Liver (tissue), 9 donors: ENCODE results near the gene HIBADH. TPM values are rescaled to one million over a fixed set of nuclear protein-coding genes. Genes with fewer than 3 reads are reported as not detected.

Experiments used
- DNase-seq: peaks from one replicate; pipeline ENCODE4 v3.0.0-alpha.2; 2017; ENCODE audit warnings: low spot score
- H3K27ac ChIP-seq, 2 donors: one replicate each; pipeline ENCODE4 v1.7.0; 2013; ENCODE audit warnings: inconsistent platforms in 2 of 2, low read length in 2 of 2, control low read depth in 1 of 2, low read depth in 1 of 2, mild to moderate bottlenecking in 1 of 2
- H3K27me3 ChIP-seq, 4 donors: one replicate each; pipeline versions ENCODE4 v1.6.1 to v1.7.0; 2013; ENCODE audit warnings: low read length in 3 of 4, inconsistent platforms in 1 of 4, mild to moderate bottlenecking in 1 of 4, moderate library complexity in 1 of 4; ENCODE audit not compliant: control insufficient read depth in 4 of 4, insufficient read depth in 4 of 4
- H3K36me3 ChIP-seq, 4 donors: one replicate each; pipeline versions ENCODE4 v1.6.1 to v1.7.0; 2013; ENCODE audit warnings: low read length in 3 of 4, mild to moderate bottlenecking in 3 of 4, low read depth in 1 of 4, moderate library complexity in 1 of 4; ENCODE audit not compliant: control insufficient read depth in 4 of 4, insufficient read depth in 3 of 4
- H3K4me1 ChIP-seq, 4 donors: one replicate each; pipeline versions ENCODE4 v1.6.1 to v1.7.0; 2013; ENCODE audit warnings: low read length in 3 of 4, mild to moderate bottlenecking in 3 of 4, moderate library complexity in 1 of 4; ENCODE audit not compliant: control insufficient read depth in 4 of 4, insufficient read depth in 4 of 4
- H3K4me3 ChIP-seq, 3 donors: one replicate each; pipeline versions ENCODE4 v1.6.1 to v1.7.0; 2013; ENCODE audit warnings: low read length in 3 of 3, control low read depth in 1 of 3, low read depth in 1 of 3, mild to moderate bottlenecking in 1 of 3
- H3K9ac ChIP-seq, 2 donors: one replicate each; pipeline ENCODE4 v1.7.0; 2013; ENCODE audit warnings: low read length in 2 of 2, mild to moderate bottlenecking in 2 of 2, moderate library complexity in 2 of 2, control low read depth in 1 of 2, low read depth in 1 of 2
- H3K9me3 ChIP-seq, 4 donors: one replicate each; pipeline versions ENCODE4 v1.6.1 to v1.7.0; 2013; ENCODE audit warnings: low read length in 3 of 4; ENCODE audit not compliant: control insufficient read depth in 4 of 4
- EGR1 ChIP-seq, 2 donors: IDR thresholded peaks; 2 replicates each; pipeline ENCODE4 v1.6.1; 2016 to 2018; ENCODE audit warnings: antibody characterized with exemption in 2 of 2, low read depth in 2 of 2
- FOXA1 ChIP-seq: IDR thresholded peaks from 2 replicates; pipeline ENCODE4 v1.6.1; 2016; ENCODE audit warnings: antibody characterized with exemption
- FOXA2 ChIP-seq: IDR thresholded peaks from 2 replicates; pipeline ENCODE4 v1.6.1; 2016; ENCODE audit warnings: antibody characterized with exemption
- GABPA ChIP-seq, 2 donors: IDR thresholded peaks in 1 of 2; conservative IDR thresholded peaks in 1 of 2; 2 replicates each; pipeline ENCODE4 v1.6.1; 2016; ENCODE audit warnings: antibody characterized with exemption in 2 of 2, mild to moderate bottlenecking in 1 of 2, moderate library complexity in 1 of 2
- HNF4A ChIP-seq, 2 donors: conservative IDR thresholded peaks; 2 replicates each; pipeline ENCODE4 v1.6.1; 2016; ENCODE audit warnings: antibody characterized with exemption in 2 of 2, mild to moderate bottlenecking in 2 of 2
- HNF4G ChIP-seq: IDR thresholded peaks from 2 replicates; pipeline ENCODE4 v1.6.1; 2016; ENCODE audit warnings: antibody characterized with exemption
- JUND ChIP-seq, 2 donors: IDR thresholded peaks; 2 replicates each; pipeline ENCODE4 v1.6.1; 2016; ENCODE audit warnings: antibody characterized with exemption in 2 of 2
- NR2F2 ChIP-seq: IDR thresholded peaks from 2 replicates; pipeline ENCODE4 v1.6.1; 2016; ENCODE audit warnings: antibody characterized with exemption
- RAD21 ChIP-seq, 2 donors: IDR thresholded peaks; 2 replicates each; pipeline ENCODE4 v1.6.1; 2016; ENCODE audit warnings: antibody characterized with exemption in 2 of 2, mild to moderate bottlenecking in 2 of 2
- RXRA ChIP-seq, 2 donors: IDR thresholded peaks; 2 replicates each; pipeline ENCODE4 v1.6.1; 2017 to 2018; ENCODE audit warnings: antibody characterized with exemption in 2 of 2, mild to moderate bottlenecking in 1 of 2
- SP1 ChIP-seq: IDR thresholded peaks from 2 replicates; pipeline ENCODE4 v1.6.1; 2018; ENCODE audit warnings: antibody characterized with exemption, mild to moderate bottlenecking
- YY1 ChIP-seq: IDR thresholded peaks from 2 replicates; pipeline ENCODE4 v1.6.1; 2016; ENCODE audit warnings: antibody characterized with exemption, mild to moderate bottlenecking
- WGBS: extraction: QIAGEN DNeasy Blood & Tissue Kit; methylation state at CpG from one replicate; pipeline ENCODE4 v1.1.7; 2013; 5-methylcytosine and 5-hydroxymethylcytosine counted together
- polyA plus RNA-seq, 2 donors: library from polyadenylated mRNA; stranded (reverse) in 1 of 2; unstranded in 1 of 2; fragments of 200-250 nt in 1 of 2; fragments of >200 nt in 1 of 2; fragmentation: Nextera tagmentation in 1 of 2; extraction: Ambion mirVana in 1 of 2; gene quantifications; one replicate each; pipeline versions ENCODE4 v1.2.1 to v1.2.3, GENCODE V29; 2013 to 2015
- total RNA-seq, 2 donors: library from RNA; depleted of rRNA; stranded (reverse); fragments of >200 nt; gene quantifications; one replicate each; pipeline ENCODE4 v1.2.3, GENCODE V29; 2014
- TF ChIP-seq, protein P1 (sequence below): fragments of 150-350 bp; IDR thresholded peaks from 2 replicates; pipeline ENCODE4 v1.5.1; 2017; ENCODE audit warnings: improper control_type of control experiment, low read depth, low read length; ENCODE audit not compliant: missing input control
- TF ChIP-seq, protein P2 (sequence below): IDR thresholded peaks from 2 replicates; pipeline ENCODE4 v1.6.1; 2016; ENCODE audit warnings: antibody characterized with exemption
- TF ChIP-seq, protein P3 (sequence below): IDR thresholded peaks from 2 replicates; pipeline ENCODE4 v1.6.1; 2016; ENCODE audit warnings: antibody characterized with exemption
- TF ChIP-seq, protein P4 (sequence below): IDR thresholded peaks from 2 replicates; pipeline ENCODE4 v1.6.1; 2016; ENCODE audit warnings: antibody characterized with exemption
- donor health status: healthy.
- donor health status: healthy.
- donor health status: healthy.
- donor health status: healthy.
- donor health status: healthy.

The HIBADH gene
- total and polyA plus RNA-seq, 4 donors = 27.7 to 78.9 (median 58.2) TPM

DNA sequence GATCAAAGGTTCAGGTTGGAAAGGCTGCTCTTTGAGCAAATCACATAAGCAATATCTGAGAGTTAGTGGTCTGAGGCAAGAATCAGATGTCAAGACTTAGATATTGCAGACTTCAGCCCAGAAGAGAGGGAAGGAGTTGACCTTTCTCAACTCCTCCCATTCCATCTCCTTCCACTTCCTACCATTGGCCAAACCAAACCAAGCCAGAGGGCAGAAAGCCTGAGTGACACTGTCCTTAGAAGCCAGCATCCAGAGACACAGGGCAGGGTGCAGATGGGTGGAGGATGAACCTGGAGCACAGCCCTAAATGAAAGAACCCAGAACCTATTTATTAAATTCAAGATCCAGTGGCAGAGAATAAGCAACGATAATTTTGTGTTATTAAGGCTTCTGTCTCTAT lies 180.5 kb downstream of the HIBADH start:
- TF ChIP-seq FOXA1 = no peak
- TF ChIP-seq, protein P1, sequence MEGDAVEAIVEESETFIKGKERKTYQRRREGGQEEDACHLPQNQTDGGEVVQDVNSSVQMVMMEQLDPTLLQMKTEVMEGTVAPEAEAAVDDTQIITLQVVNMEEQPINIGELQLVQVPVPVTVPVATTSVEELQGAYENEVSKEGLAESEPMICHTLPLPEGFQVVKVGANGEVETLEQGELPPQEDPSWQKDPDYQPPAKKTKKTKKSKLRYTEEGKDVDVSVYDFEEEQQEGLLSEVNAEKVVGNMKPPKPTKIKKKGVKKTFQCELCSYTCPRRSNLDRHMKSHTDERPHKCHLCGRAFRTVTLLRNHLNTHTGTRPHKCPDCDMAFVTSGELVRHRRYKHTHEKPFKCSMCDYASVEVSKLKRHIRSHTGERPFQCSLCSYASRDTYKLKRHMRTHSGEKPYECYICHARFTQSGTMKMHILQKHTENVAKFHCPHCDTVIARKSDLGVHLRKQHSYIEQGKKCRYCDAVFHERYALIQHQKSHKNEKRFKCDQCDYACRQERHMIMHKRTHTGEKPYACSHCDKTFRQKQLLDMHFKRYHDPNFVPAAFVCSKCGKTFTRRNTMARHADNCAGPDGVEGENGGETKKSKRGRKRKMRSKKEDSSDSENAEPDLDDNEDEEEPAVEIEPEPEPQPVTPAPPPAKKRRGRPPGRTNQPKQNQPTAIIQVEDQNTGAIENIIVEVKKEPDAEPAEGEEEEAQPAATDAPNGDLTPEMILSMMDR = no peak
- no peak for TF ChIP-seq NR2F2
- TF ChIP-seq SP1 = no peak
- 92% methylated on average over 1 of the region's 1 CpG for WGBS

DNA sequence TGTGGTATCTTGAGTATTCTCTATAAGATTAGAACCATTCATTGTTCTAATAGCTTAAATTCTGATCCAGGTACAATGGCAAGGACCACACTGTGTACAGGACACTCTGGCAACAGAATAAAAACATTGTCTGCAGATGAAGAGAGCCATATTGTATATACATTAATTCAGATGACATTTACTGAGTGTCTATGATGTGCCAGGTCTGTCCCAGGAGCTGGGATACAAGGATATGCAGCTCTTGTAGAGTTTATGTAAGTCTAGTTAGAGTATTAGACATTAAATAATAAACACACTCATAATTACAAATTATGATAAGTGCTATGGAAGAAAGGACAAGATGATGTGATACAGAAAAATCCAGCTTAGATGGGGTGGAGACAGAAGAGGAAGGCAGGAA lies 184.1 kb downstream of the HIBADH start:
- DNase-seq = no peak
- H3K9ac ChIP-seq = no peak overlapping the region
- TF ChIP-seq HNF4A (conservative IDR thresholded peaks at IDR 0.05) (no peak), HNF4G (no peak), JUND (IDR thresholded peaks at IDR 0.05) (no peak), EGR1 (IDR thresholded peaks at IDR 0.05; ENCODE audit: low read depth in 2 of 2) (no peak)
- TF ChIP-seq, protein P2, sequence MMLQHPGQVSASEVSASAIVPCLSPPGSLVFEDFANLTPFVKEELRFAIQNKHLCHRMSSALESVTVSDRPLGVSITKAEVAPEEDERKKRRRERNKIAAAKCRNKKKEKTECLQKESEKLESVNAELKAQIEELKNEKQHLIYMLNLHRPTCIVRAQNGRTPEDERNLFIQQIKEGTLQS = no peak
- TF ChIP-seq, protein P1 = no peak
- H3K27ac ChIP-seq = no peak overlapping the region
- no peaks in the 10 kb centered on the region for H3K27me3 ChIP-seq
- H3K9me3 ChIP-seq = no peaks in the 10 kb centered on the region
- no peaks in the 10 kb centered on the region for H3K36me3 ChIP-seq
- no peaks in the 10 kb centered on the region for H3K4me1 ChIP-seq
- no peak overlapping the region for H3K4me3 ChIP-seq

More for the DNA sequence above, 180.5 kb downstream of the HIBADH start:
- no peaks in the 10 kb centered on the region for H3K4me1 ChIP-seq
- DNase-seq = no peak
- no peak overlapping the region for H3K27ac ChIP-seq
- H3K36me3 ChIP-seq = no peaks in the 10 kb centered on the region
- H3K9ac ChIP-seq = no peak overlapping the region
- no peak overlapping the region for H3K4me3 ChIP-seq
- no peaks in the 10 kb centered on the region for H3K27me3 ChIP-seq
- no peaks in the 10 kb centered on the region for H3K9me3 ChIP-seq

DNA sequence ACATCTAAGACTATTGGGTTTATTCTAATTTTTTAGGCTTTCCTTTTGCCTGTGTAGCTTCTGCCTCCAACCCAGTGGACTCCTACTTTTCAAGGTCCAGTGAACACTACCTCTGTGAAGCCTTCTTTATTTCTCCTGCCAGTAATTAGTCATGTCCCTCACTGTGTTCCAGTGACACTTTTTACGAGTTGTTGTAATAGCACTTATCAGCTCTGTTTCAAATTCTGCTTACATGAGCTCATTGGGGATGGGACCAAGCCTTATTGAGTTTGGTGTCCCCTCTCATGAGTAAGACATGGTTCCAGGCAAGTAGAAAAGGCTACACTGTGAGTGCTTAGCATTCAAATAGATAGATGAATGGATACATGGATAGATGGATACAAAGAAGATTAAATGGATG lies 184.6 kb downstream of the HIBADH start:
- no peak overlapping the region for H3K4me3 ChIP-seq
- H3K27me3 ChIP-seq = no peaks in the 10 kb centered on the region
- no peak overlapping the region for H3K9ac ChIP-seq
- H3K36me3 ChIP-seq = no peaks in the 10 kb centered on the region
- DNase-seq = no peak
- WGBS = 69% methylated on average over 1 of the region's 1 CpG
- no peaks in the 10 kb centered on the region for H3K4me1 ChIP-seq
- no peaks in the 10 kb centered on the region for H3K9me3 ChIP-seq
- H3K27ac ChIP-seq = no peak overlapping the region
- no peak for TF ChIP-seq EGR1 (IDR thresholded peaks at IDR 0.05; ENCODE audit: low read depth in 2 of 2)
- TF ChIP-seq, protein P1 = no peak
- no peak for TF ChIP-seq YY1
- no peak for TF ChIP-seq RXRA (IDR thresholded peaks at IDR 0.05)
- TF ChIP-seq, protein P3, sequence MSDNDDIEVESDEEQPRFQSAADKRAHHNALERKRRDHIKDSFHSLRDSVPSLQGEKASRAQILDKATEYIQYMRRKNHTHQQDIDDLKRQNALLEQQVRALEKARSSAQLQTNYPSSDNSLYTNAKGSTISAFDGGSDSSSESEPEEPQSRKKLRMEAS = no peak
- TF ChIP-seq NR2F2 = no peak
- no peak for TF ChIP-seq GABPA (IDR thresholded peaks at IDR 0.05 in 1 of 2, conservative IDR thresholded peaks at IDR 0.05 in 1 of 2)
- no peak for TF ChIP-seq FOXA1
- no peak for TF ChIP-seq RAD21 (IDR thresholded peaks at IDR 0.05)
- no peak for TF ChIP-seq JUND (IDR thresholded peaks at IDR 0.05)
- TF ChIP-seq FOXA2 = no peak
- TF ChIP-seq HNF4G = no peak
- TF ChIP-seq, protein P4, sequence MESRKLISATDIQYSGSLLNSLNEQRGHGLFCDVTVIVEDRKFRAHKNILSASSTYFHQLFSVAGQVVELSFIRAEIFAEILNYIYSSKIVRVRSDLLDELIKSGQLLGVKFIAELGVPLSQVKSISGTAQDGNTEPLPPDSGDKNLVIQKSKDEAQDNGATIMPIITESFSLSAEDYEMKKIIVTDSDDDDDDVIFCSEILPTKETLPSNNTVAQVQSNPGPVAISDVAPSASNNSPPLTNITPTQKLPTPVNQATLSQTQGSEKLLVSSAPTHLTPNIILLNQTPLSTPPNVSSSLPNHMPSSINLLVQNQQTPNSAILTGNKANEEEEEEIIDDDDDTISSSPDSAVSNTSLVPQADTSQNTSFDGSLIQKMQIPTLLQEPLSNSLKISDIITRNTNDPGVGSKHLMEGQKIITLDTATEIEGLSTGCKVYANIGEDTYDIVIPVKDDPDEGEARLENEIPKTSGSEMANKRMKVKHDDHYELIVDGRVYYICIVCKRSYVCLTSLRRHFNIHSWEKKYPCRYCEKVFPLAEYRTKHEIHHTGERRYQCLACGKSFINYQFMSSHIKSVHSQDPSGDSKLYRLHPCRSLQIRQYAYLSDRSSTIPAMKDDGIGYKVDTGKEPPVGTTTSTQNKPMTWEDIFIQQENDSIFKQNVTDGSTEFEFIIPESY = no peak
- TF ChIP-seq SP1 = no peak
